KMS-11 (cell line): ENCODE results near the gene LCN12.

Experiments
- H2AFZ ChIP-seq: fragments of 200-600 bp; sonication (generic); 2 replicates; pipeline ENCODE4 v1.6.1; 2016; ENCODE audit warnings: antibody characterized with exemption, mixed run types, low read depth
- H3K27ac ChIP-seq: fragments of 200-600 bp; sonication (generic); 2 replicates; pipeline ENCODE4 v1.6.1; 2016; ENCODE audit warnings: mild to moderate bottlenecking, mixed run types
- H3K27me3 ChIP-seq: fragments of 200-600 bp; sonication (generic); 2 replicates; pipeline ENCODE4 v1.6.1; 2017; ENCODE audit warnings: mild to moderate bottlenecking, low read depth, mixed run types, moderate library complexity; ENCODE audit not compliant: insufficient read depth
- H3K36me3 ChIP-seq: fragments of 200-600 bp; sonication (generic); 2 replicates; pipeline ENCODE4 v1.6.1; 2017; ENCODE audit warnings: mild to moderate bottlenecking, mixed run types; ENCODE audit not compliant: insufficient read depth
- H3K4me1 ChIP-seq: fragments of 200-600 bp; sonication (generic); 2 replicates; pipeline ENCODE4 v1.6.1; 2016; ENCODE audit warnings: mild to moderate bottlenecking, low read depth, mixed run types; ENCODE audit not compliant: poor library complexity, severe bottlenecking
- H3K4me2 ChIP-seq: fragments of 200-600 bp; sonication (generic); 2 replicates; pipeline ENCODE4 v1.7.0; 2016; ENCODE audit warnings: mild to moderate bottlenecking, mixed run types
- H3K4me3 ChIP-seq: fragments of 200-600 bp; sonication (generic); IDR thresholded peaks from 2 replicates; pipeline ENCODE4 v1.6.1; 2017; ENCODE audit warnings: low read depth, low read length, mixed read lengths; ENCODE audit not compliant: insufficient read depth
- H3K79me2 ChIP-seq: fragments of 200-600 bp; sonication (generic); 2 replicates; pipeline ENCODE4 v1.6.1; 2016; ENCODE audit warnings: low read depth, mixed run types; ENCODE audit not compliant: insufficient read depth
- H3K9ac ChIP-seq: fragments of 200-600 bp; sonication (generic); 2 replicates; pipeline ENCODE4 v1.6.1; 2016; ENCODE audit warnings: mild to moderate bottlenecking, mixed run types
- H4K20me1 ChIP-seq: fragments of 200-600 bp; sonication (generic); 2 replicates; pipeline ENCODE4 v1.6.1; 2016; ENCODE audit warnings: mild to moderate bottlenecking, mixed run types; ENCODE audit not compliant: insufficient read depth
- TF ChIP-seq, protein P1 (sequence below): fragments of 200-600 bp; sonication (generic); conservative IDR thresholded peaks from 2 replicates; pipeline ENCODE4 v1.6.1; 2017; ENCODE audit warnings: low read depth, mild to moderate bottlenecking, antibody characterized with exemption, low read length, moderate library complexity, mixed read lengths

LCN12 gene

DNA sequence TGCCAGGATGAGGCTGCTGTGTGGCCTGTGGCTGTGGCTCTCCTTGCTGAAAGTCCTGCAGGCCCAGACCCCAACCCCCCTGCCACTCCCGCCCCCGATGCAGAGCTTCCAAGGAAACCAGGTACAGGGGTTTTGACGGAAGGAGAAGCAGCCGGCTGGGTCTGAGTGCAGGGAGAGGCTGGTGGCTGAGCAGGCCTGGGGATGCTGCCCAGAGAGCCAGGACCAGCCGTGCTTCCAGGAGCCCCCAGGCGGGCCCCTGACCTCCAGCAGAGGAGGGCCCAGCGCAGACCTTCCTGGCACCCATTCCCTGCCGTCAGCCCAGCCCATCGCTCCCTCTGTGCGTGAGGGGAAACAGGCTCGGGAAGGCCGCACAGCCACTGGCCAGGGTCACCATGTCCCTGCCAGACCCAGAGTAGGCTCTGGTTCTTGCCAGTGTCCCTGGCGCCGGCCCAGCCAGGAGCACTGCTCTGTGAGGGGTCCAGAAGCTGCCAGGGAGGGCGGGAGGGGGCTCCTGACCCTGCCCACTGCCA is 313 bp downstream of the LCN12 start:
- no peak overlapping the region for H2AFZ ChIP-seq
- no peaks in the 10 kb centered on the region for H4K20me1 ChIP-seq
- H3K4me2 ChIP-seq = no peak overlapping the region
- TF ChIP-seq, protein P1, sequence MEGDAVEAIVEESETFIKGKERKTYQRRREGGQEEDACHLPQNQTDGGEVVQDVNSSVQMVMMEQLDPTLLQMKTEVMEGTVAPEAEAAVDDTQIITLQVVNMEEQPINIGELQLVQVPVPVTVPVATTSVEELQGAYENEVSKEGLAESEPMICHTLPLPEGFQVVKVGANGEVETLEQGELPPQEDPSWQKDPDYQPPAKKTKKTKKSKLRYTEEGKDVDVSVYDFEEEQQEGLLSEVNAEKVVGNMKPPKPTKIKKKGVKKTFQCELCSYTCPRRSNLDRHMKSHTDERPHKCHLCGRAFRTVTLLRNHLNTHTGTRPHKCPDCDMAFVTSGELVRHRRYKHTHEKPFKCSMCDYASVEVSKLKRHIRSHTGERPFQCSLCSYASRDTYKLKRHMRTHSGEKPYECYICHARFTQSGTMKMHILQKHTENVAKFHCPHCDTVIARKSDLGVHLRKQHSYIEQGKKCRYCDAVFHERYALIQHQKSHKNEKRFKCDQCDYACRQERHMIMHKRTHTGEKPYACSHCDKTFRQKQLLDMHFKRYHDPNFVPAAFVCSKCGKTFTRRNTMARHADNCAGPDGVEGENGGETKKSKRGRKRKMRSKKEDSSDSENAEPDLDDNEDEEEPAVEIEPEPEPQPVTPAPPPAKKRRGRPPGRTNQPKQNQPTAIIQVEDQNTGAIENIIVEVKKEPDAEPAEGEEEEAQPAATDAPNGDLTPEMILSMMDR = no peak
- H3K36me3 ChIP-seq = no peaks in the 10 kb centered on the region
- peaks cover 7% of the 10 kb centered on the region; the same call in 1 of the 2 replicates for H3K27me3 ChIP-seq
- H3K4me1 ChIP-seq = peaks cover 16% of the 10 kb centered on the region
- H3K27ac ChIP-seq = no peak overlapping the region
- no peak overlapping the region for H3K4me3 ChIP-seq
- no peak overlapping the region for H3K9ac ChIP-seq
- no peaks in the 10 kb centered on the region for H3K79me2 ChIP-seq

DNA sequence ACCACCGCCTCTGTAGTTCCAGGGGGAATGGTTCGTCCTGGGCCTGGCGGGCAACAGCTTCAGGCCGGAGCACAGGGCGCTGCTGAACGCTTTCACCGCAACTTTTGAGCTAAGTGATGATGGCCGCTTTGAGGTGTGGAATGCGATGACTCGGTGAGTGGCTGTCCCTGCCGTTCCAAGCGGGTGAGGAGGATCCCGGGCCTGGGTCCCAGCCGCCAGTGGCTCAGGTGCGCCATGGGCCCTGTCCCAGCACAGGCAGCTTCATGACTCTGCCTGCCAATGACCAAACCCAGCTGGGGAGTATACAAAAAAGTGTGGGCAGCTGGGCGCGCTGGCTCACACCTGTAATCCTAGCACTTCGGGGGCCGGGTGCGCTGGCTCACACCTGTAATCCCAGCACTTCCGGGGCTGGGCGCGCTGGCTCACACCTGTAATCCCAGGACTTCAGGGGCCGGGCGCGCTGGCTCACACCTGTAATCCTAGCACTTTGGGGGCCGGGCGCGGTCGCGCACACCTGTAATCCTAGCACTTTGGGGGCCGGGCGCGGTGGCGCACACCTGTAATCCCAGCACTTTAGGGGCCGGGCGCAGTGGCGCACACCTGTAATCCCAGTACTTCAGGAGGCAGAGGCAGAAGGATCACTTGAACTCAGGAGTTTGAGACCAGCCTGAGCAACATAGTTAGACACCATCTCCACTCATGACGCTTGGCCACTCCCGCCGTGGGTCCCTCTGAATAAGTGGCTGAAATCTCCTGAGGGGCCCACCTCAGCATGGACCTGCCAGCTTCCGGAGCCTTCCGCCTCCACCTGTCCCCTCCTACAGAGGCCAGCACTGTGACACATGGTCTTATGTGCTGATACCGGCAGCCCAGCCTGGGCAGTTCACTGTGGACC is 1.1 kb downstream of the LCN12 start:
- H3K4me2 ChIP-seq = no peak overlapping the region
- H3K36me3 ChIP-seq = no peaks in the 10 kb centered on the region
- peaks cover 7% of the 10 kb centered on the region; the same call in 1 of the 2 replicates for H3K27me3 ChIP-seq
- no peak overlapping the region for H3K4me3 ChIP-seq
- H3K79me2 ChIP-seq = no peaks in the 10 kb centered on the region
- H3K9ac ChIP-seq = no peak overlapping the region
- no peaks in the 10 kb centered on the region for H4K20me1 ChIP-seq
- TF ChIP-seq, protein P1 = no peak
- peaks cover 16% of the 10 kb centered on the region for H3K4me1 ChIP-seq
- H3K27ac ChIP-seq = no peak overlapping the region
- no peak overlapping the region for H2AFZ ChIP-seq

- H2AFZ ChIP-seq = no peak overlapping the region
- peaks cover 10% of the 10 kb centered on the region for H3K4me1 ChIP-seq
- H3K9ac ChIP-seq = no peak overlapping the region
- TF ChIP-seq, protein P1 = no peak
- H3K4me3 ChIP-seq = no peak overlapping the region
- H4K20me1 ChIP-seq = no peaks in the 10 kb centered on the region
- peaks cover 7% of the 10 kb centered on the region; the same call in 1 of the 2 replicates for H3K27me3 ChIP-seq
- H3K79me2 ChIP-seq = no peaks in the 10 kb centered on the region
- no peak overlapping the region for H3K4me2 ChIP-seq
- H3K27ac ChIP-seq = no peak overlapping the region
- no peaks in the 10 kb centered on the region for H3K36me3 ChIP-seq
Observed at GRCh38 chr9:136953771-136954269, 1.7 kb downstream of the LCN12 start.

GRCh38 chr9:136954270-136955083 is 2.4 kb downstream of the LCN12 start:
- Histone ChIP-seq H3K79me2 (no peaks in the 10 kb centered on the region), H3K27ac (no peak overlapping the region), H3K9ac (no peak overlapping the region), H4K20me1 (no peaks in the 10 kb centered on the region), H3K27me3 (peaks cover 7% of the 10 kb centered on the region; the same call in 1 of the 2 replicates), H3K36me3 (no peaks in the 10 kb centered on the region), H2AFZ (no peak overlapping the region), H3K4me3 (no peak overlapping the region), H3K4me2 (no peak overlapping the region), H3K4me1 (peaks cover 9% of the 10 kb centered on the region)
- TF ChIP-seq, protein P1 = no peak
